Left lung (tissue), 10 donors: Measurements from ENCODE around the gene CDH4. TPM values are rescaled to one million over a fixed set of nuclear protein-coding genes. Genes with fewer than 3 reads are reported as not detected.

Source experiments
- ATAC-seq: fragments of 200-7000 bp; cut with Tn5 transposase; one replicate; pipeline ENCODE4 v1.9.1; 2020; ENCODE audit warnings: moderate library complexity
- DNase-seq, 4 donors: peaks; one replicate each; pipeline ENCODE4 v3.0.0-alpha.2; 2013 to 2020
- H3K27ac ChIP-seq, 2 donors: fragments of 200-600 bp; sonication (generic) in 1 of 2; one replicate each; pipeline versions ENCODE4 v1.5.0 to v1.8.0; 2020 to 2021
- H3K27me3 ChIP-seq, 2 donors: fragments of 200-600 bp; sonication (generic) in 1 of 2; one replicate each; pipeline versions ENCODE4 v1.5.0 to v1.8.0; 2020 to 2021
- H3K36me3 ChIP-seq, 2 donors: fragments of 200-600 bp; sonication (generic) in 1 of 2; one replicate each; pipeline versions ENCODE4 v1.5.0 to v1.8.0; 2020 to 2021
- H3K4me1 ChIP-seq, 2 donors: fragments of 200-600 bp; one replicate each; pipeline ENCODE4 v1.8.0; 2021
- H3K4me3 ChIP-seq, 2 donors: fragments of 200-600 bp; sonication (generic) in 1 of 2; one replicate each; pipeline versions ENCODE4 v1.5.0 to v1.8.0; 2020 to 2021; ENCODE audit warnings: mild to moderate bottlenecking in 1 of 2
- H3K9me3 ChIP-seq, 2 donors: fragments of 200-600 bp; sonication (generic) in 1 of 2; one replicate each; pipeline versions ENCODE4 v1.5.0 to v1.8.0; 2020 to 2021
- CTCF ChIP-seq, 2 donors: fragments of 200-600 bp; sonication (generic) in 1 of 2; IDR thresholded peaks; one replicate each; pipeline versions ENCODE4 v1.5.0 to v1.8.0; 2021; ENCODE audit warnings: antibody characterized with exemption in 2 of 2
- intact Hi-C, 2 donors: fragments of 100-400 bp; cut with DNase I; formaldehyde crosslinking; loops; one replicate each; pipeline versions ENCODE4 v1.11.2 to v1.14.2; 2022
- polyA plus RNA-seq, 6 donors: library from polyadenylated mRNA; unstranded; fragments of 120-200 nt; gene quantifications; one replicate each; pipeline ENCODE4 v1.2.1, GENCODE V29; 2013; ENCODE audit not compliant: insufficient read length in 6 of 6
- total RNA-seq, 2 donors: library from RNA; stranded (reverse); fragmentation: NEBNext Ultra II Directional; extraction: Animal tissue kit (Norgen Biotek cat#: 25700); gene quantifications; one replicate each; pipeline ENCODE4 v1.2.1, GENCODE V29; 2021
- donor health status: DM: no; HTN: yes; CAD: no.
- donor health status: DM: no; HTN: no; CAD: no.

CDH4 gene
- total and polyA plus RNA-seq, 8 donors = 0.24 to 10.8 (median 5.1) TPM

DNA sequence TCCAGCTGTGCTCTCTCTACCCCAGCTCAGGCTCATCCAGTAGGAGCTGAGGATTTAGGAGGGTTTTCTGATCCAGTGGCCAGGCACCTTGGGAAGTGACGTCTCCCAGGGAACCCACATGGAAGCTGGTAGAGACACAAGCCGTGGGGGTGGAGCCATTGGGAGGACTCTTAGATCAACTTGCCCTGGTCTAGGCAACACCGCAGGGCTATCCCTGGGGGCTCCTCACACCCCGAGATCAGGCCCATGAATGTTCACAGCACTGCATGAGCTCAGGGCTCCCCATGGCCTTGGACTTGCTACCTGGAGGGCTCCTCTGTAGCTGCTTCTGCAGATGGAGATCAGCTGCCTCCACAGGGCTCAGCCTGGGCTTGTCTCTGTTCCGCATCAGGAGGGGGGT, 112.1 kb downstream of the CDH4 start:
- TF ChIP-seq CTCF (IDR thresholded peaks at IDR 0.05) = no peak
- ATAC-seq = no peak
- Histone ChIP-seq H3K27me3 (peaks cover 0 to 28% of the 10 kb centered on the region in 2 donors), H3K27ac (no peak overlapping the region), H3K4me3 (no peak overlapping the region), H3K9me3 (peaks cover 0 to 7% of the 10 kb centered on the region in 2 donors), H3K4me1 (no peaks in the 10 kb centered on the region), H3K36me3 (no peaks in the 10 kb centered on the region)
- no peak for DNase-seq
- intact Hi-C loops = no loop called here

DNA sequence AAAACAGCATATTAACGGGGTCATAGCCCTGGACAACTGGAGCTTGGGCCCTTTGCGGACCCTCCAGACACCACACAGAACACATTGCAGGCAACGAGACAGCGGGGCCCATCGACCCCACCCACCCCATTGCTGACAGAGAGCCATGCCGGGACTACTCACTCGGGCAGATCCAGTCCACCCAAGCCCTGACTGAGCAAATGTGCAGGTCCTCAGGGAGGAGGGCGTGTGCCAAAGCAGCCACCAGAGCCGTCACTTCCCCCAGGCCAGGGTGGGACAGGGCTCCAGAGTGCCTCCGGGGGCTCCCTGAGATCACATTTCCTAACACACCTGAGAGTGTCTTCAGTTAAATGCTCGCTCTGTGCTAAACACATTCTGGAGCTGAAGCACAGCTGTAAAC, 114.9 kb downstream of the CDH4 start:
- intact Hi-C loops = no loop called here
- no peak overlapping the region for H3K27ac ChIP-seq

DNA sequence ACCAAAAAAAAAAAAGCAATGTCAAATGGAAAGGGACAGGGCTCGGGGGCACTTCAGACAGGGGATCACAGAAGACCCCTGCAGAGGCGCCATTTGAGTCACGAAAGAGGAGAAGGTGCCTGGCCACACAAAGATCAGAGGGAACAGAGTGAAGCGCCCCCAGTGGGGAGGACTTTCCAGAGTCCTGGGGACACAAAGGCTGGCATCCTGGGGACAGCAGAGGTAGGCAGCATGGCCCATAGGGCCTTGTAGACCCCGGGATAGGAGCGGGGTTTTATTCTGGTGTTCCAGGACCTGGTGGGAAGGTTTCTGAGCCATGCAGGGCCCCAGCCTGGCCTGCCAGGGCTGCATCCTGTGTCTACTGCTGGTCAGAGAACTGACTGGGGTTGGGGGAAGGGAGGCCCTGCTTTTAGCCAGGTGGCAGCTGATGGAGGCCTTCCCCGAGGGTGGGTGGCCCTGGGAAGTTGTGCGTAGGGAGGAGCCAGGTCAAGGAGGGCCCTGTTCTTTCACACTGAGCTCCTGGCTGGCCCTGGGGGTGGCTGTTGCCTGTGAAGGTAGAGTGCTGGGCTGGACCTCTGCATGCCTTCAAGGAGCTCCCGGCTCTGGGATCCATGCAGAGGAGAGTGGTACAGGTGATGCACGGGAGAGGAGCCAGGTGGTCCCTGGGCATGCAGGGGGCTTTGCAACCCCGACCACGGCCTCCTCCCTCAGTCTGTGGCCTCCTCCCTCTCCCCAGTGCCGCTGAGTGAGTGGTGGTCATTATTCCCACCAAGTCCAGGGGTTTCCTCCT, 117.9 kb downstream of the CDH4 start:
- TF ChIP-seq CTCF (IDR thresholded peaks at IDR 0.05) = no peak
- ATAC-seq (no peak), DNase-seq (no peak)
- peaks cover 0 to 19% of the 10 kb centered on the region in 2 donors for H3K9me3 ChIP-seq
- intact Hi-C loops = no loop called here
- no peaks in the 10 kb centered on the region for H3K4me1 ChIP-seq
- no peak overlapping the region for H3K4me3 ChIP-seq
- H3K27me3 ChIP-seq = peaks cover 0 to 55% of the 10 kb centered on the region in 2 donors
- no peak overlapping the region for H3K27ac ChIP-seq
- H3K36me3 ChIP-seq = no peaks in the 10 kb centered on the region

More for the DNA sequence above, 114.9 kb downstream of the CDH4 start:
- H3K9me3 ChIP-seq = peaks cover 0 to 10% of the 10 kb centered on the region in 2 donors
- no peak for TF ChIP-seq CTCF (IDR thresholded peaks at IDR 0.05)
- H3K4me1 ChIP-seq = no peaks in the 10 kb centered on the region
- no peak overlapping the region for H3K4me3 ChIP-seq
- peaks cover 0 to 41% of the 10 kb centered on the region in 2 donors for H3K27me3 ChIP-seq
- no peak for ATAC-seq
- H3K36me3 ChIP-seq = no peaks in the 10 kb centered on the region
- no peak for DNase-seq

- ATAC-seq (no peak), DNase-seq (no peak)
- no peak for TF ChIP-seq CTCF (IDR thresholded peaks at IDR 0.05)
- intact Hi-C loops = no loop called here
- Histone ChIP-seq H3K27me3 (peaks cover 0 to 55% of the 10 kb centered on the region in 2 donors), H3K4me3 (no peak overlapping the region), H3K9me3 (peaks cover 0 to 19% of the 10 kb centered on the region in 2 donors), H3K4me1 (no peaks in the 10 kb centered on the region), H3K36me3 (no peaks in the 10 kb centered on the region), H3K27ac (no peak overlapping the region)
These were observed 118.8 kb downstream of the CDH4 start for GRCh38 chr20:61370841-61371303.

DNA sequence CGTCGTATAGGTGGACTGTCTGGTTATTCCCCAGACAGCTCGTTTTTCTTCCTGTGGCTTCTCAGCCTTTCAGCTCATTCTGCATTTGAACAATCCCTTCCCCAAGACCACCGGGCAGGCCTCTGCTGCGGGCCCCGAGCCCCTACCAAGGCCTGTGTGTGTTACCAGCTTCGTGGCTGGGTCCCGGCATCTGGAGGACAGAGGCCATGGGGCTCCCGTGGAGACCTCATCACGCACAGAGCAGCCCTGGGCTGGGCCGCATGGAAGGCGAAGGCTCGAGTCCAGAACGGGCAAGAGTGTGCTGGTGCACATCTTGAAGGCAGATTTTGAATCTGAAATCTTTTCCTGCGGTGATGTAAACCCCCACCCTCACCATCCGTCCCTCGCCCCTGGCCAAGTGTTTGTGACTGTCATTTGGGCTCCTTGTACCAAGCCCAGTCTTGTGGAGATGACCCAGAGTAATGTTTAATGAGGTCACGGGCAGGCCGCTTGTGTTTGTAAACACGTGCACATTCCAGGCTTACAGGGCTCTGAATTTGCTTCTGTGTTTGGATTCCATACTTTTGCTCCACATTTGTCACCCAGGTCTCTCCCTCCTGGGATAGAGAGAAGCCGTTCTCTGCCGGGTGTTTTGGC, 119.6 kb downstream of the CDH4 start:
- DNase-seq = no peak
- intact Hi-C loops = no loop called here
- H3K27ac ChIP-seq = no peak overlapping the region
- H3K9me3 ChIP-seq = peaks cover 0 to 25% of the 10 kb centered on the region in 2 donors
- no peak for TF ChIP-seq CTCF (IDR thresholded peaks at IDR 0.05)
- ATAC-seq = no peak
- H3K4me3 ChIP-seq = no peak overlapping the region
- no peaks in the 10 kb centered on the region for H3K36me3 ChIP-seq
- H3K4me1 ChIP-seq = no peaks in the 10 kb centered on the region
- H3K27me3 ChIP-seq = peaks cover 0 to 55% of the 10 kb centered on the region in 2 donors
